MCF 10A (cell line): ENCODE measurements around the gene CCDC141. TPM values are rescaled to one million over a fixed set of nuclear protein-coding genes. Genes with fewer than 3 reads are reported as not detected.

Source experiments
- BruUV-seq: library from RNA; stranded (reverse); fragments of 400-500 nt; replicated peaks from 2 replicates; lab custom pipeline; 2021; lab: Mats Ljungman, UMichigan
- CTCF ChIA-PET: fragments of 300-600 bp; sonication (Branson Sonifier 250); formaldehyde crosslinking; extraction: SDS; loops from one replicate; lab custom pipeline; 2021; ENCODE audit warnings: antibody characterized with exemption, inconsistent platforms; lab: Yijun Ruan, JAX
- POLR2A ChIA-PET: fragments of 300-600, 350-650 bp; sonication (Branson Sonifier 250); formaldehyde crosslinking; extraction: SDS; loops from one replicate; lab custom pipeline; 2020; ENCODE audit warnings: antibody characterized with exemption, inconsistent platforms; lab: Yijun Ruan, JAX
- DNase-seq: peaks from one replicate; pipeline ENCODE4 v3.0.0-alpha.2; 2018; ENCODE audit not compliant: unreplicated experiment
- H3K27ac Mint-ChIP-seq: one replicate; pipeline ENCODE4 v1.8.0; 2022; ENCODE audit warnings: mild to moderate bottlenecking, low read depth, mixed read lengths; ENCODE audit not compliant: unreplicated experiment
- H3K27me3 Mint-ChIP-seq: one replicate; pipeline ENCODE4 v1.8.0; 2022; ENCODE audit warnings: mixed read lengths; ENCODE audit not compliant: insufficient read depth, unreplicated experiment
- H3K36me3 Mint-ChIP-seq: one replicate; pipeline ENCODE4 v1.8.0; 2022; ENCODE audit warnings: mild to moderate bottlenecking, moderate library complexity, mixed read lengths; ENCODE audit not compliant: insufficient read depth, unreplicated experiment
- H3K4me1 Mint-ChIP-seq: one replicate; pipeline ENCODE4 v1.8.0; 2022; ENCODE audit warnings: mixed read lengths; ENCODE audit not compliant: insufficient read depth, unreplicated experiment
- H3K4me3 Mint-ChIP-seq: one replicate; pipeline ENCODE4 v1.8.0; 2022; ENCODE audit warnings: mild to moderate bottlenecking, moderate library complexity, mixed read lengths; ENCODE audit not compliant: unreplicated experiment
- H3K9me3 Mint-ChIP-seq: one replicate; pipeline ENCODE4 v1.8.0; 2022; ENCODE audit warnings: mixed read lengths; ENCODE audit not compliant: unreplicated experiment
- CTCF ChIP-seq: fragments of 200-600 bp; IDR thresholded peaks from one replicate; pipeline ENCODE4 v1.8.0; 2022; ENCODE audit warnings: antibody characterized with exemption, mild to moderate bottlenecking; ENCODE audit not compliant: unreplicated experiment
- intact Hi-C: fragments of 100-400 bp; cut with micrococcal nuclease; formaldehyde crosslinking; loops from 2 replicates; pipeline ENCODE4 v1.14.1; 2022
- total RNA-seq: library from RNA; stranded (reverse); gene quantifications from 2 replicates; pipeline ENCODE4 v1.2.3, GENCODE V29; 2022

The CCDC141 gene
- total RNA-seq, 1 experiment from 2014 or later: not detected

GRCh38 chr2:178891265-178891958 lies 158.5 kb downstream of the CCDC141 start:
- intact Hi-C loops: loop anchor here (1.0 kb wide), 2 partner anchors 23 to 238 kb away; no protein-coding TSS in a partner anchor

GRCh38 chr2:178886006-178886405 lies 163.9 kb downstream of the CCDC141 start:
- BruUV-seq: no TSS peak
- H3K36me3 Mint-ChIP-seq: no peaks in the 10 kb centered on the region
- no peaks in the 10 kb centered on the region for H3K9me3 Mint-ChIP-seq
- TF ChIP-seq CTCF: no peak
- CTCF ChIA-PET: interaction anchor here (0.7 to 2.5 kb wide), 3 partner anchors 28 to 350 kb away, joined by 3 to 9 read pairs (median 3); no protein-coding TSS in a partner anchor
- peaks cover 10% of the 10 kb centered on the region for H3K4me1 Mint-ChIP-seq
- intact Hi-C loops: no loop called here
- H3K27ac Mint-ChIP-seq: no peak overlapping the region
- no peaks in the 10 kb centered on the region for H3K27me3 Mint-ChIP-seq
- POLR2A ChIA-PET: no interaction called here
- no peak overlapping the region for H3K4me3 Mint-ChIP-seq
- DNase-seq: peak; percentile 51

More at GRCh38 chr2:178891265-178891958, 158.5 kb downstream of the CCDC141 start:
- ChIA-PET CTCF (interaction anchor here (0.6 to 3.9 kb wide), 27 partner anchors 9 to 1175 kb away, joined by 3 to 28 read pairs (median 4); no protein-coding TSS in a partner anchor), POLR2A (interaction anchor here (1.0 kb wide), 1 partner anchor 9 kb away, joined by 3 read pairs; no protein-coding TSS in a partner anchor)
- Mint-ChIP-seq H3K27me3 (no peaks in the 10 kb centered on the region), H3K27ac (no peak overlapping the region), H3K4me3 (no peak overlapping the region), H3K4me1 (no peaks in the 10 kb centered on the region), H3K9me3 (no peaks in the 10 kb centered on the region), H3K36me3 (no peaks in the 10 kb centered on the region)
- DNase-seq: peak; percentile 76
- TF ChIP-seq CTCF: peak; percentile 80
- no TSS peak for BruUV-seq

GRCh38 chr2:178884440-178884839 lies 165.5 kb downstream of the CCDC141 start:
- POLR2A ChIA-PET: no interaction called here
- no peaks in the 10 kb centered on the region for H3K36me3 Mint-ChIP-seq
- DNase-seq: no peak
- H3K9me3 Mint-ChIP-seq: no peaks in the 10 kb centered on the region
- BruUV-seq: no TSS peak
- H3K4me3 Mint-ChIP-seq: no peak overlapping the region
- CTCF ChIA-PET: interaction anchor here (1.8 to 2.5 kb wide), 2 partner anchors 9 to 245 kb away, joined by 5 to 7 read pairs; no protein-coding TSS in a partner anchor
- intact Hi-C loops: no loop called here
- no peak for TF ChIP-seq CTCF
- H3K4me1 Mint-ChIP-seq: peaks cover 10% of the 10 kb centered on the region
- no peak overlapping the region for H3K27ac Mint-ChIP-seq
- no peaks in the 10 kb centered on the region for H3K27me3 Mint-ChIP-seq

GRCh38 chr2:178882666-178883440 lies 167.1 kb downstream of the CCDC141 start:
- CTCF ChIA-PET: interaction anchor here (0.6 to 2.5 kb wide), 4 partner anchors 8 to 247 kb away, joined by 3 to 12 read pairs (median 5); no protein-coding TSS in a partner anchor
- Mint-ChIP-seq H3K36me3 (no peaks in the 10 kb centered on the region), H3K4me3 (no peak overlapping the region), H3K27ac (no peak overlapping the region), H3K9me3 (no peaks in the 10 kb centered on the region), H3K4me1 (peaks cover 10% of the 10 kb centered on the region), H3K27me3 (no peaks in the 10 kb centered on the region)
- TF ChIP-seq CTCF: no peak
- no TSS peak for BruUV-seq
- intact Hi-C loops: no loop called here
- DNase-seq: peak; percentile 71
- POLR2A ChIA-PET: interaction anchor here (1.0 to 1.3 kb wide), 2 partner anchors 9 to 18 kb away, joined by 3 read pairs; no protein-coding TSS in a partner anchor
